Fibroblast of lung (primary cell): ENCODE results near the gene GALNT17. TPM values are rescaled to one million over a fixed set of nuclear protein-coding genes. Genes with fewer than 3 reads are reported as not detected.

Source experiments
- DNase-seq, 2 donors: peaks; one replicate each; pipeline versions ENCODE4 v3.0.0 to v3.0.0-alpha.2; 2010; ENCODE audit warnings: low read depth in 2 of 2
- H2AFZ ChIP-seq: 2 replicates; pipeline ENCODE4 v1.5.1; 2012; ENCODE audit warnings: low read length, control low read depth, inconsistent platforms
- H3K27ac ChIP-seq: 2 replicates; pipeline ENCODE4 v1.5.1; 2011; ENCODE audit warnings: low read length, control low read depth; ENCODE audit not compliant: insufficient read depth
- H3K27me3 ChIP-seq: 2 replicates; pipeline ENCODE4 v1.5.1; 2011; ENCODE audit warnings: mild to moderate bottlenecking, low read length; ENCODE audit not compliant: control insufficient read depth, insufficient read depth
- H3K36me3 ChIP-seq: 2 replicates; pipeline ENCODE4 v1.5.1; 2011; ENCODE audit warnings: low read length; ENCODE audit not compliant: control insufficient read depth, insufficient read depth
- H3K4me1 ChIP-seq: 2 replicates; pipeline ENCODE4 v1.5.1; 2011; ENCODE audit warnings: low read length; ENCODE audit not compliant: control insufficient read depth, insufficient read depth; ENCODE audit errors: extremely low read depth
- H3K4me2 ChIP-seq: 2 replicates; pipeline ENCODE4 v1.5.1; 2011; ENCODE audit warnings: low read length, control low read depth; ENCODE audit not compliant: insufficient read depth; ENCODE audit errors: extremely low read depth
- H3K4me3 ChIP-seq, 4 experiments: fragments of 200-600 bp in 1 of 4; sonication (generic) in 1 of 4; replicated peaks in 1 of 4; 2 replicates each; pipeline ENCODE4 v1.5.1; 2011 to 2016; ENCODE audit warnings: low read length in 4 of 4, low read depth in 3 of 4, mild to moderate bottlenecking in 3 of 4, control low read depth in 2 of 4, inconsistent platforms in 1 of 4, mixed read lengths in 1 of 4; ENCODE audit not compliant: insufficient read depth in 1 of 4; ENCODE audit errors: control extremely low read depth in 1 of 4
- H3K79me2 ChIP-seq: 2 replicates; pipeline ENCODE4 v1.5.1; 2012; ENCODE audit warnings: mild to moderate bottlenecking, low read length, inconsistent platforms; ENCODE audit not compliant: control insufficient read depth, insufficient read depth
- H3K9ac ChIP-seq: 2 replicates; pipeline ENCODE4 v1.5.1; 2011; ENCODE audit warnings: mild to moderate bottlenecking, low read length, control low read depth; ENCODE audit not compliant: insufficient read depth
- H3K9me3 ChIP-seq: 2 replicates; pipeline ENCODE4 v1.5.1; 2012; ENCODE audit warnings: low read depth, low read length; ENCODE audit not compliant: control insufficient read depth, insufficient read depth
- H4K20me1 ChIP-seq: 2 replicates; pipeline ENCODE4 v1.5.1; 2011; ENCODE audit warnings: low read length; ENCODE audit not compliant: control insufficient read depth, insufficient read depth; ENCODE audit errors: extremely low read depth
- EZH2 ChIP-seq: IDR thresholded peaks from 2 replicates; pipeline ENCODE4 v1.5.1; 2012; ENCODE audit warnings: low read length, control low read depth, mild to moderate bottlenecking; ENCODE audit errors: missing control alignments
- polyA plus RNA-seq, 2 donors: library from polyadenylated mRNA; depleted of rRNA in 1 of 2; stranded (reverse) in 1 of 2; unstranded in 1 of 2; fragments of >200 nt; gene quantifications; 2 replicates each; pipeline ENCODE4 v1.2.1, GENCODE V29; 2011 to 2012; ENCODE audit warnings: missing spikeins in 1 of 2
- total RNA-seq: library from RNA; depleted of rRNA; stranded (reverse); fragments of >200 nt; gene quantifications from 2 replicates; pipeline ENCODE4 v1.2.1, GENCODE V29; 2014
- TF ChIP-seq, protein P1 (sequence below), 2 donors: IDR thresholded peaks in 1 of 2; conservative IDR thresholded peaks in 1 of 2; 1 replicate in 1 of 2; 2 replicates in 1 of 2; pipeline ENCODE4 v1.5.1; 2011 to 2012; ENCODE audit warnings: low read length in 2 of 2, control low read depth in 1 of 2, inconsistent platforms in 1 of 2, low read depth in 1 of 2, mild to moderate bottlenecking in 1 of 2

The GALNT17 gene
- total and polyA plus RNA-seq, 2 donors (not counting 1 experiment from before 2014, with no cell fraction given) = under 0.01 TPM; not detected in 1

GRCh38 chr7:71626206-71626605 is 494.3 kb downstream of the GALNT17 start:
- Histone ChIP-seq H3K27ac (no peak overlapping the region), H2AFZ (no peak overlapping the region), H3K4me2 (no peak overlapping the region)

DNA sequence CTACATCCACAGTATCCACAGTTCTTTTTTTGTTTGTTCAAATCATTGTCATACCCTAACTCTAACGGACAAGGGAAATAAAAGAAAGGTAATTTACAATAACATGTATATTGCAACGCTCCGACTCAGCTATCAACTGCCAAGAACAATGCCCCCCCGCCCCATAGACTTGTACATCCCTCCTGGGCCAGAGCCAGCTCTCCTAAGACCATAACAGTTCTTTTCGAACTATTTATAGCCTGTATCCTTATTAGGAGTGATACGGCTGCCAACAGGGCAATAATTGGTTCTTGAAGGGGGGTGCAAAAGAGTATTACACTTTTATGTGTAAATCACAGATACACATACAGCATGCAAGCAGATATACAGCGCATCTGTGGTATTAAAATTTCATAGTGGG is 495.7 kb downstream of the GALNT17 start:
- Histone ChIP-seq H3K4me2 (no peak overlapping the region), H3K79me2 (no peaks in the 10 kb centered on the region), H3K9me3 (no peaks in the 10 kb centered on the region), H3K4me3 (no peak overlapping the region), H3K4me1 (peaks cover 3% of the 10 kb centered on the region), H3K27ac (no peak overlapping the region), H4K20me1 (no peaks in the 10 kb centered on the region), H2AFZ (no peak overlapping the region), H3K27me3 (no peaks in the 10 kb centered on the region), H3K36me3 (no peaks in the 10 kb centered on the region), H3K9ac (no peak overlapping the region)
- TF ChIP-seq, protein P1, sequence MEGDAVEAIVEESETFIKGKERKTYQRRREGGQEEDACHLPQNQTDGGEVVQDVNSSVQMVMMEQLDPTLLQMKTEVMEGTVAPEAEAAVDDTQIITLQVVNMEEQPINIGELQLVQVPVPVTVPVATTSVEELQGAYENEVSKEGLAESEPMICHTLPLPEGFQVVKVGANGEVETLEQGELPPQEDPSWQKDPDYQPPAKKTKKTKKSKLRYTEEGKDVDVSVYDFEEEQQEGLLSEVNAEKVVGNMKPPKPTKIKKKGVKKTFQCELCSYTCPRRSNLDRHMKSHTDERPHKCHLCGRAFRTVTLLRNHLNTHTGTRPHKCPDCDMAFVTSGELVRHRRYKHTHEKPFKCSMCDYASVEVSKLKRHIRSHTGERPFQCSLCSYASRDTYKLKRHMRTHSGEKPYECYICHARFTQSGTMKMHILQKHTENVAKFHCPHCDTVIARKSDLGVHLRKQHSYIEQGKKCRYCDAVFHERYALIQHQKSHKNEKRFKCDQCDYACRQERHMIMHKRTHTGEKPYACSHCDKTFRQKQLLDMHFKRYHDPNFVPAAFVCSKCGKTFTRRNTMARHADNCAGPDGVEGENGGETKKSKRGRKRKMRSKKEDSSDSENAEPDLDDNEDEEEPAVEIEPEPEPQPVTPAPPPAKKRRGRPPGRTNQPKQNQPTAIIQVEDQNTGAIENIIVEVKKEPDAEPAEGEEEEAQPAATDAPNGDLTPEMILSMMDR (conservative IDR thresholded peaks at IDR 0.05 in 1 of 2, IDR thresholded peaks at IDR 0.05 in 1 of 2; ENCODE audit: low read depth in 1 of 2, low read length in 2 of 2) = no peak
- no peak for TF ChIP-seq EZH2
- peak in 1 of 2 donors; percentile 20 for DNase-seq

More at GRCh38 chr7:71626206-71626605, 494.3 kb downstream of the GALNT17 start:
- Histone ChIP-seq H3K36me3 (no peaks in the 10 kb centered on the region), H3K9me3 (no peaks in the 10 kb centered on the region), H3K79me2 (no peaks in the 10 kb centered on the region), H3K4me1 (no peaks in the 10 kb centered on the region), H3K9ac (no peak overlapping the region), H3K4me3 (no peak overlapping the region), H4K20me1 (no peaks in the 10 kb centered on the region), H3K27me3 (no peaks in the 10 kb centered on the region)
- TF ChIP-seq, protein P1 (conservative IDR thresholded peaks at IDR 0.05 in 1 of 2, IDR thresholded peaks at IDR 0.05 in 1 of 2; ENCODE audit: low read depth in 1 of 2, low read length in 2 of 2) = no peak
- TF ChIP-seq EZH2 = no peak
- peak in 1 of 2 donors; percentile 96 for DNase-seq

GRCh38 chr7:71630516-71630915 is 498.6 kb downstream of the GALNT17 start:
- no peaks in the 10 kb centered on the region for H3K36me3 ChIP-seq
- no peaks in the 10 kb centered on the region for H3K9me3 ChIP-seq
- peaks cover 12% of the 10 kb centered on the region for H3K4me1 ChIP-seq
- H3K4me2 ChIP-seq = no peak overlapping the region
- H3K4me3 ChIP-seq = no peak overlapping the region
- H2AFZ ChIP-seq = no peak overlapping the region
- no peaks in the 10 kb centered on the region for H4K20me1 ChIP-seq
- TF ChIP-seq EZH2 = no peak
- TF ChIP-seq, protein P1 (conservative IDR thresholded peaks at IDR 0.05 in 1 of 2, IDR thresholded peaks at IDR 0.05 in 1 of 2; ENCODE audit: low read depth in 1 of 2, low read length in 2 of 2) = no peak
- no peak overlapping the region for H3K27ac ChIP-seq
- DNase-seq = no peak
- no peak overlapping the region for H3K9ac ChIP-seq
- no peaks in the 10 kb centered on the region for H3K79me2 ChIP-seq
- H3K27me3 ChIP-seq = no peaks in the 10 kb centered on the region
